ENCODE data around the gene AUTS2. TPM values are rescaled to one million over a fixed set of nuclear protein-coding genes. Genes with fewer than 3 reads are reported as not detected.

The AUTS2 gene
- total RNA-seq, 1 donor from 2014 or later, result 0.79 TPM

- DNase-seq (ENCODE audit: low read depth in 2 of 2), result no peak
Measured at GRCh38 chr7:70029993-70030392, 431.7 kb downstream of the AUTS2 start.

GRCh38 chr7:70030745-70031144 is 432.5 kb downstream of the AUTS2 start:
- no peak for DNase-seq (ENCODE audit: low read depth in 2 of 2)

- no peak for DNase-seq (ENCODE audit: low read depth in 2 of 2)
Measured at GRCh38 chr7:70031245-70031644, 433.0 kb downstream of the AUTS2 start.

GRCh38 chr7:70032649-70033048 is 434.4 kb downstream of the AUTS2 start:
- DNase-seq (ENCODE audit: low read depth in 2 of 2), result no peak

GRCh38 chr7:70033226-70033625 is 435.0 kb downstream of the AUTS2 start:
- DNase-seq (ENCODE audit: low read depth in 2 of 2), result no peak

- no peak for DNase-seq (ENCODE audit: low read depth in 2 of 2)
Measured at GRCh38 chr7:70034999-70035398, 436.7 kb downstream of the AUTS2 start.

GRCh38 chr7:70035519-70035918 is 437.2 kb downstream of the AUTS2 start:
- DNase-seq (ENCODE audit: low read depth in 2 of 2), result no peak

- no peak for DNase-seq (ENCODE audit: low read depth in 2 of 2)
Measured at GRCh38 chr7:70035955-70036354, 437.7 kb downstream of the AUTS2 start.

GRCh38 chr7:70036695-70037094 is 438.4 kb downstream of the AUTS2 start:
- DNase-seq (ENCODE audit: low read depth in 2 of 2), result no peak

- DNase-seq (ENCODE audit: low read depth in 2 of 2), result no peak
Measured at GRCh38 chr7:70037171-70037933, 439.1 kb downstream of the AUTS2 start.

- no peak for DNase-seq (ENCODE audit: low read depth in 2 of 2)
Measured at GRCh38 chr7:70040051-70040450, 441.8 kb downstream of the AUTS2 start.

GRCh38 chr7:70040970-70041766 is 442.9 kb downstream of the AUTS2 start:
- DNase-seq (ENCODE audit: low read depth in 2 of 2), result no peak

- DNase-seq (ENCODE audit: low read depth in 2 of 2), result no peak
Measured at GRCh38 chr7:70042533-70042932, 444.3 kb downstream of the AUTS2 start.

GRCh38 chr7:70043015-70043538 is 444.8 kb downstream of the AUTS2 start:
- DNase-seq (ENCODE audit: low read depth in 2 of 2), result no peak

GRCh38 chr7:70044064-70044463 is 445.8 kb downstream of the AUTS2 start:
- DNase-seq (ENCODE audit: low read depth in 2 of 2), result no peak

GRCh38 chr7:70044525-70044924 is 446.2 kb downstream of the AUTS2 start:
- no peak for DNase-seq (ENCODE audit: low read depth in 2 of 2)

- DNase-seq (ENCODE audit: low read depth in 2 of 2), result no peak
Measured at GRCh38 chr7:70044981-70045380, 446.7 kb downstream of the AUTS2 start.

GRCh38 chr7:70047384-70047783 is 449.1 kb downstream of the AUTS2 start:
- DNase-seq (ENCODE audit: low read depth in 2 of 2), result no peak

- no peak for DNase-seq (ENCODE audit: low read depth in 2 of 2)
Measured at GRCh38 chr7:70047891-70048448, 449.7 kb downstream of the AUTS2 start.

GRCh38 chr7:70051726-70052125 is 453.5 kb downstream of the AUTS2 start:
- DNase-seq (ENCODE audit: low read depth in 2 of 2), result no peak

- DNase-seq (ENCODE audit: low read depth in 2 of 2), result no peak
Measured at GRCh38 chr7:70052691-70053090, 454.4 kb downstream of the AUTS2 start.

GRCh38 chr7:70053421-70053820 is 455.1 kb downstream of the AUTS2 start:
- DNase-seq (ENCODE audit: low read depth in 2 of 2), result no peak
